HEK293T (cell line): ENCODE results near the gene FAM98C.

Experiments used
- BHLHE40 ChIP-seq: fragments of 450-650 bp; IDR thresholded peaks from 2 replicates; pipeline ENCODE4 v1.6.1; 2016; ENCODE audit warnings: mild to moderate bottlenecking, moderate library complexity, borderline replicate concordance
- CTBP1 ChIP-seq: fragments of 450-650 bp; IDR thresholded peaks from 2 replicates; pipeline ENCODE4 v1.6.1; 2016; ENCODE audit warnings: borderline replicate concordance
- ELF4 ChIP-seq: fragments of 450-650 bp; IDR thresholded peaks from 2 replicates; pipeline ENCODE4 v1.6.1; 2017; ENCODE audit warnings: antibody characterized with exemption
- FOXM1 ChIP-seq: fragments of 450-650 bp; IDR thresholded peaks from 2 replicates; pipeline ENCODE4 v1.6.1; 2017; ENCODE audit warnings: mild to moderate bottlenecking, borderline replicate concordance
- HDGF ChIP-seq: fragments of 450-650 bp; IDR thresholded peaks from 2 replicates; pipeline ENCODE4 v1.6.1; 2017; ENCODE audit warnings: antibody characterized with exemption, borderline replicate concordance
- L3MBTL2 ChIP-seq: fragments of 450-650 bp; conservative IDR thresholded peaks from 2 replicates; pipeline ENCODE4 v1.6.1; 2016; ENCODE audit warnings: mild to moderate bottlenecking
- NFRKB ChIP-seq: fragments of 450-650 bp; IDR thresholded peaks from 2 replicates; pipeline ENCODE4 v1.6.1; 2016; ENCODE audit warnings: mild to moderate bottlenecking, moderate library complexity
- SP1 ChIP-seq: fragments of 450-650 bp; IDR thresholded peaks from 2 replicates; pipeline ENCODE4 v1.6.1; 2017
- SUZ12 ChIP-seq: fragments of 450-650 bp; IDR thresholded peaks from 2 replicates; pipeline ENCODE4 v1.6.1; 2016; ENCODE audit warnings: mild to moderate bottlenecking
- ZNF384 ChIP-seq: fragments of 450-650 bp; IDR thresholded peaks from 2 replicates; pipeline ENCODE4 v1.6.1; 2016

- TF ChIP-seq HDGF (no peak), BHLHE40 (no peak), ELF4 (no peak), NFRKB (no peak), SUZ12 (no peak), CTBP1 (no peak), L3MBTL2 (no peak), ZNF384 (no peak), SP1 (no peak), FOXM1 (no peak)
These were observed 21.8 kb upstream of the FAM98C start for GRCh38 chr19:38381138-38381537.
